OCI-LY3 (cell line): Measurements from ENCODE around the gene CYSTM1.

Source experiments
- H2AFZ ChIP-seq: fragments of 200-600, 300-600 bp; shearing (Covaris generic); 2 replicates; pipeline ENCODE4 v1.6.0; 2014; ENCODE audit warnings: antibody characterized with exemption, low read depth, low read length
- H3K27ac ChIP-seq: fragments of 200-600, 300-600 bp; sonication (generic); 2 replicates; pipeline ENCODE4 v1.5.1; 2014; ENCODE audit warnings: mild to moderate bottlenecking, low read length, moderate library complexity, mixed read lengths
- H3K27me3 ChIP-seq: fragments of 200-600, 300-600 bp; sonication (generic); 2 replicates; pipeline ENCODE4 v1.6.1; 2014; ENCODE audit warnings: low read depth, low read length, mixed read lengths
- H3K36me3 ChIP-seq: fragments of 200-600, 300-600 bp; sonication (generic); replicated peaks from 2 replicates; pipeline ENCODE3; 2014; ENCODE audit warnings: low read depth, low read length, mixed read lengths
- H3K4me1 ChIP-seq: fragments of 300-600, 200-600 bp; sonication (generic); 2 replicates; pipeline ENCODE4 v1.6.1; 2014; ENCODE audit warnings: low read length, mixed read lengths
- H3K4me2 ChIP-seq: fragments of 200-600, 300-600 bp; sonication (generic); 2 replicates; pipeline ENCODE4 v1.6.1; 2014; ENCODE audit warnings: low read length, mixed read lengths
- H3K4me3 ChIP-seq: fragments of 300-600, 200-600 bp; sonication (generic); 2 replicates; pipeline ENCODE4 v1.5.1; 2014; ENCODE audit warnings: antibody characterized with exemption, mild to moderate bottlenecking, low read length, moderate library complexity
- H3K79me2 ChIP-seq: fragments of 300-600, 200-600 bp; shearing (Covaris generic); 2 replicates; pipeline ENCODE4 v1.6.1; 2014; ENCODE audit warnings: mild to moderate bottlenecking, low read length, mixed read lengths
- H3K9ac ChIP-seq: fragments of 300-600, 200-600 bp; shearing (Covaris generic); 2 replicates; pipeline ENCODE4 v1.6.0; 2014; ENCODE audit warnings: mild to moderate bottlenecking, low read length, moderate library complexity
- H3K9me3 ChIP-seq: fragments of 200-600, 300-600 bp; shearing (Covaris generic); 2 replicates; pipeline ENCODE4 v1.6.1; 2014; ENCODE audit warnings: low read length, mixed read lengths; ENCODE audit not compliant: insufficient read depth
- H4K20me1 ChIP-seq: fragments of 200-600, 300-600 bp; sonication (generic); 2 replicates; pipeline ENCODE4 v1.6.1; 2016; ENCODE audit warnings: low read length, mixed read lengths; ENCODE audit not compliant: insufficient read depth
- CTCF ChIP-seq: fragments of 200-600, 300-600 bp; sonication (generic); IDR thresholded peaks from 2 replicates; pipeline ENCODE4 v1.5.1; 2014; ENCODE audit warnings: antibody characterized with exemption, low read length, low read depth
- EZH2phosphoT487 ChIP-seq: fragments of 200-600 bp; shearing (Covaris generic); IDR thresholded peaks from 2 replicates; pipeline ENCODE4 v1.6.1; 2018; ENCODE audit warnings: antibody characterized with exemption, mixed run types, low read depth

The CYSTM1 gene

DNA sequence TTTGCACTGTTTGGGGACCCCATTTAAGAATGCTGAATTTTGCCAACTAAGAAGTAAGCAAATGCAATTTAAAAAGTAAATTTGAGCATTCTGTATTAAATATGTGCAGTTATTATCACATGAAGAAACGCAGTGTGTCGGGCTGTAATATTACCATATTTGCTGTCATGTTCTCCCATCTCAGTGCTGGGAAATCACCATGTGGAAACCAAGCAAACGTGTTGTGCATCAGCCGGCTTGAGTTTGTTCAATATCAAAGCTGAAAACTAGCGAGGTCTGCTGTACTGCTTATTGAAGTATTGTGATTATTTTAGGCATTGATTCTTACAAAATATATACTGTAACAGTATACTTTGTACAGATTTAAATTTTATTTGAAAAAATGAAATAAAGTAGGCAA is 46.6 kb upstream of the CYSTM1 start:
- Histone ChIP-seq H3K9me3 (no peaks in the 10 kb centered on the region), H4K20me1 (peaks cover 6% of the 10 kb centered on the region), H3K4me3 (no peak overlapping the region), H3K4me2 (no peak overlapping the region), H2AFZ (no peak overlapping the region), H3K36me3 (no peaks in the 10 kb centered on the region), H3K79me2 (0 out of 2 replicates have a peak, but pooled peaks cover 2% of the 10 kb centered on the region), H3K27me3 (peaks cover 6% of the 10 kb centered on the region; the same call in 1 of the 2 replicates), H3K27ac (no peak overlapping the region), H3K4me1 (peaks cover 15% of the 10 kb centered on the region), H3K9ac (no peak overlapping the region)
- TF ChIP-seq CTCF, result no peak
- no peak for TF ChIP-seq EZH2phosphoT487

DNA sequence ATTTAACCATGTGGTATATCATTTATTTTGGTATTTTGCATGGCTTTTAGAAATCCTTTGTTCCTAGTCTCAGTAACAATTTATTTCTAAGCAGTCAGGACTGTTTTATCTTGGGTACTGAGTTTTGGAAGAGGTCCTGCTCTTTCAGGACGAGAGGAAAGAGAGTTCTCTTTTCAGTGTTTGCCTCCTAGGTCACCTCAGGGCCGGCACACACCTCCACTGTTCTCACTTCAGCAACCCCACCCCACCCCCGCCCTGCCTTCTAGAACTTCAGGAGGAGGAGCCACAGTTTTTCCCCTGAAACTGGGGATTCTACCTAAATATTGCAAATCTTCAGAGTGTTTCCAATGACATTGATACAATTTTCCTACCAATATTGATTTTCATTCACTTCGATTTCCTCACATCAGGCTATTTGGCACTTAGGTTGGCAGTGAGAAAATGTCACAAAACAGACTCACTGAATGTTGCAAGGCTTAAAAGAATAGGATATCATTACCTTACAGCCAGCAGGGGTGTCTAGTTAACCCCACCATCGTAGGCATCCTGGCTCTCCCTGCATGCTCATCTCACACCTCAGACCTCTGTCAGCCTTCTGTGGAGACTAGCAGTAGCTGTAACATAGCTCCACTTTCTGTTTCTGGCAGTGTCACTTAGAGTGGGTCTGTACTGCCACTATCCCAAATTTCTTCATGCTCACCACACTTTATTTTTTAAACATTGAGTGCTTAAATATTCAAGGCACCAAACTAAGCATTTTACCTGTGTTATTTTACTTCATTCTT is 43.8 kb upstream of the CYSTM1 start:
- no peak overlapping the region for H3K27ac ChIP-seq
- H3K79me2 ChIP-seq, result 0 out of 2 replicates have a peak, but pooled peaks cover 2% of the 10 kb centered on the region
- H3K4me2 ChIP-seq, result no peak overlapping the region; the same call in 1 of the 2 replicates
- no peaks in the 10 kb centered on the region for H3K36me3 ChIP-seq
- H2AFZ ChIP-seq, result no peak overlapping the region
- H3K4me3 ChIP-seq, result no peak overlapping the region
- H3K27me3 ChIP-seq, result peaks cover 6% of the 10 kb centered on the region; the same call in 1 of the 2 replicates
- H3K9me3 ChIP-seq, result no peaks in the 10 kb centered on the region
- peaks cover 8% of the 10 kb centered on the region for H4K20me1 ChIP-seq
- H3K4me1 ChIP-seq, result peaks cover 15% of the 10 kb centered on the region
- H3K9ac ChIP-seq, result no peak overlapping the region
- TF ChIP-seq CTCF (no peak), EZH2phosphoT487 (no peak)

DNA sequence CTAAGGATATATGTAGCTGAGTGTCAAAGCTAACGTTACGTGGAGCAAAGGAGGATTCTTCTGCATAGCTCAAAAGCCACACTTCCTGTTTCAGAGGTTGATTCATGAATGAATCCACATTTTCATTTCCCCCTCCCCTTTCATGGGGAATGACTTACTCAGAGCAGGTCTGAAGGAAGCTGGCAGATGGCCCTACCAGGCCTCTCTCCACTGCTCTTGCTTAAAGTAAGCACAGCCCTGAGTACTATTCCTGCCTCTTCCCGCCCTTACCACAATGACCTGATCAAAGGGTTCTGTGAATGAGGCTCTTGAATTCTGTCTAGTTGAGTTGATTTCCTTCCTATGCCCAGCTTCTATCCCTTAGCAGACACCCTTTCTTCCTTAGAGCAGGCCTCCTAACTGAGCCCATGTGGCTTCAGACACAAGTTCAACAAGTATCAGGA is 43.0 kb upstream of the CYSTM1 start:
- H2AFZ ChIP-seq, result no peak overlapping the region
- H3K4me2 ChIP-seq, result peak overlapping the region; percentile 32
- 0 out of 2 replicates have a peak, but pooled peaks cover under 1% of the 10 kb centered on the region for H3K79me2 ChIP-seq
- H4K20me1 ChIP-seq, result peaks cover 8% of the 10 kb centered on the region
- H3K4me1 ChIP-seq, result peaks cover 15% of the 10 kb centered on the region
- TF ChIP-seq EZH2phosphoT487 (no peak), CTCF (no peak)
- no peak overlapping the region for H3K27ac ChIP-seq
- peaks cover 6% of the 10 kb centered on the region; the same call in 1 of the 2 replicates for H3K27me3 ChIP-seq
- no peaks in the 10 kb centered on the region for H3K9me3 ChIP-seq
- no peaks in the 10 kb centered on the region for H3K36me3 ChIP-seq
- no peak overlapping the region for H3K9ac ChIP-seq
- H3K4me3 ChIP-seq, result no peak overlapping the region

DNA sequence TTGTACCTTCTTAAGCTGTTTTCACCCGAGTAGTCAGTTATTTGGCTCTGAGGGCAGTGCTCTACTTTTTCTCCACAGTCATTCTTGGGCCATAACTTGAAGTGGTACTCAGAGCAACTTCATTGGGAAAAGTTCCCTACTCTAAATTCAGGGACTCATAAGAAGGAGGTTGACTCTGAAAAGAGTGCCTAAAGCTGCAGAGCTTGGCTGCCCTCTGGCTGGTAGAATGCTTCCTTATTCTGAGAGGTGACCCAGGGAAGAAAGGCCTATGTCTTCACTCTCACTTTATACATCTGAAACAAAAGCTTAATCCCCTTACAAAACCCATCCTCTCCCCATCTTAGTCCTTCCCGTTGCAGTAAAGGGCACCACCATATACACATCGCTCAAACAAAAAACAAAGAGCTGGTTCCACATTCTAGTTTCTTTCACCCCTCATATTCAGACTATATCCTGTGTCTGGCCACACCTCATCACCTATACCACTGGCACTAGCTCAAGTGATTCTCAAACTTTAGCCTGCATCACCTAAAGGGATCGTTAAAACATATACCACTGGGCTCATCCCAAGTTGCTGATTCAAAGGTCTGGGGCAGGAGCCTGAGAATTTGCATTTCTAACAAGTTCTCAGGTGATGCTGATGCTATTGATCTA is 41.3 kb upstream of the CYSTM1 start:
- no peaks in the 10 kb centered on the region for H3K79me2 ChIP-seq
- no peak overlapping the region for H3K9ac ChIP-seq
- peaks cover 15% of the 10 kb centered on the region for H3K4me1 ChIP-seq
- no peak for TF ChIP-seq EZH2phosphoT487
- TF ChIP-seq CTCF, result no peak
- H3K4me2 ChIP-seq, result no peak overlapping the region
- no peak overlapping the region for H2AFZ ChIP-seq
- H3K27me3 ChIP-seq, result peaks cover 6% of the 10 kb centered on the region; the same call in 1 of the 2 replicates
- no peaks in the 10 kb centered on the region for H3K36me3 ChIP-seq
- H3K4me3 ChIP-seq, result no peak overlapping the region
- no peak overlapping the region for H3K27ac ChIP-seq
- H4K20me1 ChIP-seq, result peaks cover 8% of the 10 kb centered on the region
- H3K9me3 ChIP-seq, result no peaks in the 10 kb centered on the region
